Right cardiac atrium (tissue), 5 donors: ENCODE results near the gene TARS3. TPM values are rescaled to one million over a fixed set of nuclear protein-coding genes. Genes with fewer than 3 reads are reported as not detected.

Experiments used
- ATAC-seq, 2 donors: fragments of 200-7000 bp; cut with Tn5 transposase; one replicate each; pipeline versions ENCODE4 v1.8.0 to v1.9.1; 2020; ENCODE audit warnings: moderate library complexity in 2 of 2, mild to moderate bottlenecking in 1 of 2
- DNase-seq, 3 donors: peaks; one replicate each; pipeline ENCODE4 v3.0.0-alpha.2; 2020
- H3K27ac ChIP-seq: one replicate; pipeline ENCODE4 v1.5.1; 2013; ENCODE audit warnings: mild to moderate bottlenecking, low read length, control low read depth, moderate library complexity
- H3K27me3 ChIP-seq: one replicate; pipeline ENCODE4 v1.6.1; 2013; ENCODE audit not compliant: control insufficient read depth, insufficient read depth
- H3K4me1 ChIP-seq: one replicate; pipeline ENCODE4 v1.6.1; 2013; ENCODE audit warnings: low read length; ENCODE audit not compliant: control insufficient read depth, insufficient read depth
- H3K4me3 ChIP-seq: one replicate; pipeline ENCODE4 v1.5.1; 2013; ENCODE audit warnings: low read length, control low read depth
- H3K9me3 ChIP-seq: one replicate; pipeline ENCODE4 v1.6.1; 2013; ENCODE audit warnings: low read length; ENCODE audit not compliant: control insufficient read depth
- WGBS: extraction: QIAGEN DNeasy Blood & Tissue Kit; methylation state at CpG from one replicate; pipeline ENCODE4 v1.1.7; 2013; 5-methylcytosine and 5-hydroxymethylcytosine counted together
- intact Hi-C, 4 donors: fragments of 100-400 bp; cut with DNase I; formaldehyde crosslinking; loops; one replicate each; pipeline versions ENCODE4 v1.11.0 to v1.14.0; 2022 to 2023
- polyA plus RNA-seq: library from polyadenylated mRNA; stranded (reverse); fragments of 200-250 nt; gene quantifications from one replicate; pipeline ENCODE4 v1.2.3, GENCODE V29; 2013
- total RNA-seq, 4 donors: library from RNA; stranded (reverse); fragmentation: NEBNext Ultra II Directional; extraction: Animal tissue kit (Norgen Biotek cat#: 25700); gene quantifications; one replicate each; pipeline ENCODE4 v1.2.1, GENCODE V29; 2021
- donor health status: healthy with polysubstance abuse.
- donor health status: DM: no; HTN: yes; CAD: no.
- donor health status: DM: no; HTN: no; CAD: no.
- donor health status: DM: no; HTN: yes; CAD: no; lungs with severe emphysema.
- donor health status: DM: yes; HTN: yes; CAD: no.

The TARS3 gene
- total and polyA plus RNA-seq, 5 donors: 10.0 to 26.8 (median 23.7) TPM

GRCh38 chr15:101732772-101733171, 8.5 kb upstream of the TARS3 start:
- no peak overlapping the region for H3K4me3 ChIP-seq
- 92% methylated on average over 3 of the region's 3 CpGs for WGBS
- H3K27me3 ChIP-seq: no peaks in the 10 kb centered on the region
- intact Hi-C loops: no loop called here
- no peaks in the 10 kb centered on the region for H3K4me1 ChIP-seq
- H3K9me3 ChIP-seq: no peaks in the 10 kb centered on the region
- DNase-seq (no peak), ATAC-seq (no peak)
- H3K27ac ChIP-seq: no peak overlapping the region

DNA sequence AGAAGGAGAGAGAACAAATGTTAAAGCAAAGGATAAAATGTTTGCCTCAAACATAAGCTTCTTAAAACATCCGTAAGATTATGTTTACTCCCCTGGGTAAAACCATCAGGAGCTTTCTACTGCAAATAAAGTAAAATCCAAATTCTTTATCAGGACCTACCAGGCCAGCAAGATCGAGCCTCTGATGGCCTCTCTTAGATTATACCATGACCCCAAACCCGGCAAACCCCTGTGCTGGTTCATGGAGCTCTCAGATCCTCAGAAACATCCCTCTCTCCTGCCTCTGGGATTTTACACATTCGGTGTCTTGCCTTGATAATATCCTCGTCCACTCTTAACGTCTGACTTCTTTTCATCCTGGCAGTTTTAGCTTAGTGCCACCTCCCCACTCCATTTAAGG, 7.5 kb upstream of the TARS3 start:
- ATAC-seq (no peak), DNase-seq (no peak)
- no peak overlapping the region for H3K27ac ChIP-seq
- WGBS: 70% methylated on average over 6 of the region's 6 CpGs
- no peaks in the 10 kb centered on the region for H3K9me3 ChIP-seq
- H3K27me3 ChIP-seq: no peaks in the 10 kb centered on the region
- H3K4me1 ChIP-seq: no peaks in the 10 kb centered on the region
- no peak overlapping the region for H3K4me3 ChIP-seq
- intact Hi-C loops: no loop called here

DNA sequence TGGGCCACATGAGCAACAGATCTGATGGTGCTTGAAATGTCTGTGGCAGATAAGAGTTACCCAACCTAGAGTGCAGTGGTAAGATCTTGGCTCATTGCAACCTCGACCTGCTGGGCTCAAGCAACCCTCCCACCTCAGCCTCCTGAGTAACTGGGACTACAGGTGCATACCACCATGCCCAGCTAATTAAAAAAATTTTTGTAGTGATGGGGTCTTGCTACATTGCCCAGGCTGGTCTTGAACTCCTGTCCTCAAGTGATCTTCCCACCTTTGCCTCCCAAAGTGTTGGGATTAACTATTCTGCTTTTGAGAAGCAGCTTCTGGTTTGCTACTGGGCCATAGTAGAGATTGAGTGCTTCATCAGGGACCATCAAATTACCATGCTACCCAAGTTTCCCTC, 2.9 kb upstream of the TARS3 start:
- no peak for ATAC-seq
- WGBS: 88% methylated on average over 1 of the region's 1 CpG
- Histone ChIP-seq H3K4me1 (no peaks in the 10 kb centered on the region), H3K27ac (no peak overlapping the region), H3K9me3 (no peaks in the 10 kb centered on the region), H3K27me3 (no peaks in the 10 kb centered on the region), H3K4me3 (no peak overlapping the region)
- intact Hi-C loops: no loop called here
- DNase-seq: no peak

DNA sequence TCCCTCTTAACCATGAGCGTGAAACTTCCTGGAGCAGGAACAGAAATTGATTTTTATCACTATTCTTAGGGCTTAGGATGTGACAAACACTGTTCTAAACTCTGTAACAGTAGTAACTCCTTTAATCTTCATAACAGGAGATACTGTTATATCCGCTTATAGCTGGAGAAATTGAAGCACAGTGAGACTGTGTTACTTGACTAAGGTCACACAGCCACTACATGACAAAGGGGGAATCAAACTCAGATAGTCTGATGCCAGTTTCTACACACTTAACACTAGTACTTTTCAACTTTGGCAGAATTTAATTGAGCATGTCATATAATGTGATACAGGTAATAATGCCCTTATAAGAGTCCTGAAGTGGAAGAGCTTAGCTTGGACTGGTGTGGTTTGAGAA, 800 bp upstream of the TARS3 start:
- Histone ChIP-seq H3K4me3 (no peak overlapping the region), H3K4me1 (no peaks in the 10 kb centered on the region), H3K27ac (no peak overlapping the region), H3K27me3 (no peaks in the 10 kb centered on the region), H3K9me3 (no peaks in the 10 kb centered on the region)
- no peak for DNase-seq
- ATAC-seq: no peak
- intact Hi-C loops: no loop called here
- WGBS: 78% methylated on average over 2 of the region's 2 CpGs

- 26% methylated on average over 8 of the region's 8 CpGs for WGBS
- Histone ChIP-seq H3K9me3 (no peaks in the 10 kb centered on the region), H3K4me3 (peak overlapping the region; percentile 76), H3K27ac (no peak overlapping the region), H3K4me1 (no peaks in the 10 kb centered on the region), H3K27me3 (no peaks in the 10 kb centered on the region)
- intact Hi-C loops: no loop called here
- DNase-seq (no peak), ATAC-seq (no peak)
These were observed 367 bp upstream of the TARS3 start for GRCh38 chr15:101724675-101725005.

DNA sequence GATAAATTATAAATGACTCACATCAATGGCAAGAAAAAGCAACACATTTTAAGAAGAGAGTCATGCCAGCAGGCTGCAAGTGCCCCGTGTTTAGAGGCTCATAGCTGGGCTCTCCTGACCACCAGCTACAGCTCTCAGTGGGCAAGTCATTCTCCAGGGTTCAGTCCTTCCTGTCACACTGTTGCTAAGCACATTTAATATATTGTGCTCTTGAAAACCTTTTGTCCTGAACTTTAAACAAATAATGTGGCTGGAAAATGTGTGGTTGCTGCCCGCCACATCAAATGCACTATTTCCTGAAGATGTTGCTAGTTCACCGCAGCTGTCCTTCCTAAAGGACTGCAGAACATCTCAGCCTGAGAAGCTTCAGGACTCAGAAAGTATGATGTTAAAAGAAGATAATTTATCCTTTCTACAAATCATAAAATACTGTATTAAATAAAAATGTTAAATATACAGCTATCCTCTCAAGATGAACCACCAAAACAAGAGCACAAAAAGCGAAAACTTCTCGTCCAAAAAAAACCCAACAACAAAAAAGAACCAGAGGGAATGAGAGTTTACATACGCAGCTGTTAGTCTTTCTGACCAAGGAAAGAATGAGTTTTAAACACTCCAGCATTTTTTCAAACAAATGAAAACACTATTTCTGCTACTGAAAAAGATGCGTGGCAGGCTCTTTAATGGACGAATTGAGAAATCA, 951 bp downstream of the TARS3 start:
- Histone ChIP-seq H3K27ac (no peak overlapping the region), H3K4me3 (peak overlapping the region; percentile 76), H3K27me3 (no peaks in the 10 kb centered on the region), H3K4me1 (no peaks in the 10 kb centered on the region), H3K9me3 (no peaks in the 10 kb centered on the region)
- ATAC-seq: no peak
- WGBS: 11% methylated on average over 8 of the region's 8 CpGs
- intact Hi-C loops: no loop called here
- DNase-seq: no peak

GRCh38 chr15:101718896-101719295, 5.4 kb downstream of the TARS3 start:
- DNase-seq (no peak), ATAC-seq (no peak)
- Histone ChIP-seq H3K4me3 (no peak overlapping the region), H3K4me1 (no peaks in the 10 kb centered on the region), H3K9me3 (no peaks in the 10 kb centered on the region), H3K27me3 (no peaks in the 10 kb centered on the region), H3K27ac (no peak overlapping the region)
- 84% methylated on average over 3 of the region's 3 CpGs for WGBS
- intact Hi-C loops: no loop called here

DNA sequence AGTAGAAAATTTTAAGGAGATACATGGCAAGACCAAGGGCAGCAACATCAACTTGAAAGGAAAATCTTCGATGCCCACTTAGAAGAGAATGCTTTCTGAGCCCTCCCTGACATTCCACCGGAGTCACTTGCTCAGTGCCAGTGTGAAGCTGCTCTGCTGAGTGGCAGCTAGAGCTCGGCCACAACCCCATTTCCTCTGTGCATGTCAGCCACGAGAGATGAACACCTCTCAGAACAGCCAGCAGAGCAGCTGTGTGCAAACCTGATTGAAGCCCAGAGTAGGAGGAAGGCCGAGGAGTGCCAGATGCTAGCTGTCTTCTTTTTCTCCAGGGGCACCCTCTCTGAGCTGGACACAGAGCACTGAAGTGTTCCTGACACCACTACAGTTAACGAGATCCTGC, 12.2 kb downstream of the TARS3 start:
- Histone ChIP-seq H3K4me3 (no peak overlapping the region), H3K27ac (no peak overlapping the region), H3K9me3 (no peaks in the 10 kb centered on the region), H3K27me3 (no peaks in the 10 kb centered on the region), H3K4me1 (peaks cover 3% of the 10 kb centered on the region)
- DNase-seq (no peak), ATAC-seq (no peak)
- WGBS: 72% methylated on average over 6 of the region's 6 CpGs
- intact Hi-C loops: no loop called here

- DNase-seq: no peak
- Histone ChIP-seq H3K9me3 (no peaks in the 10 kb centered on the region), H3K4me3 (no peak overlapping the region), H3K27me3 (no peaks in the 10 kb centered on the region), H3K4me1 (peaks cover 3% of the 10 kb centered on the region), H3K27ac (no peak overlapping the region)
- ATAC-seq: peak; percentile 55 to 61
- WGBS: 60% methylated on average over 6 of the region's 6 CpGs
- intact Hi-C loops: no loop called here
These were observed 13.5 kb downstream of the TARS3 start for GRCh38 chr15:101710806-101711205.

DNA sequence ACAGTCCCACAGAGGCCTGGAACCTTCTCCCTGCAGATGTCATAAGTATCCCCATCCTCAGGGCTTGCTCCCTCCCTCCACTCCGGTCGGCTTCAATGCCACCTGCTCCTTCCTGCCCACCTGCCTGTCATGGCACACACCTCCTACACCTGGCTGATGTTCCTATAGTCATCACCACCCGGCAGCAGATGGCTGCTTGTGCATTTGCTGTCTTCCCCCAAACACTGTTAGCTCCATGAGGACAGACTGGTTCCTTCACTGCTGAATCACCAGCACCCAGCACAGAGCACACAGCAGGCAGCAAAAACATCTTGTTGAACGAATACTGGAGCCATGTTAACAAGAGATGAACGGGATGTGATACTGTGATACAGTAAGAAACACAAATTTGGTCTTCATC, 14.8 kb downstream of the TARS3 start:
- Histone ChIP-seq H3K4me3 (no peak overlapping the region), H3K27me3 (no peaks in the 10 kb centered on the region), H3K9me3 (no peaks in the 10 kb centered on the region), H3K4me1 (peaks cover 3% of the 10 kb centered on the region), H3K27ac (no peak overlapping the region)
- ATAC-seq (no peak), DNase-seq (no peak)
- intact Hi-C loops: no loop called here
- WGBS: 95% methylated on average over 5 of the region's 5 CpGs

DNA sequence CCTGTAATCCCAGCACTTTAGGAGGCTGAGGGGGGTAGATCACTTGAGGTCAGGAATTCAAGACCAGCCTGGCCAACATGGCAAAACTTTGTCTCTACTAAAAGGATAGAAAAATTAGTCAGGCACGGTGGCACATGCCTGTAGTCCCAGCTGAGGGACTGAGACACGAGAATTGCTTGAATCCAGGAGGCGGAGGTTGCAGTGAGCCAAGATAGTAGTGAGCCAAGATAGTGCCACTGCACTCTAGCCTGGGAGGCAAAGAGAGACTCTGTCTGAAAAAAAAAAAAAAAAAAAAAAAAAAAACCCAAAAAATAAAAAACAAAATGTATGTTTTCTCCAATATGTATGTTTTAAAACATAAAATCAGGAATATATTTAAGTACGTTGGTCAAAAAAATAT, 16.3 kb downstream of the TARS3 start:
- H3K9me3 ChIP-seq: no peaks in the 10 kb centered on the region
- no peak overlapping the region for H3K27ac ChIP-seq
- DNase-seq (no peak), ATAC-seq (no peak)
- intact Hi-C loops: no loop called here
- H3K4me3 ChIP-seq: no peak overlapping the region
- H3K4me1 ChIP-seq: peaks cover 3% of the 10 kb centered on the region
- 73% methylated on average over 4 of the region's 4 CpGs for WGBS
- no peaks in the 10 kb centered on the region for H3K27me3 ChIP-seq

GRCh38 chr15:101702077-101702476, 22.2 kb downstream of the TARS3 start:
- 56% methylated on average over 4 of the region's 4 CpGs for whole genome bisulfite sequencing
- Histone ChIP-seq H3K4me3 (no peak overlapping the region), H3K27me3 (no peaks in the 10 kb centered on the region), H3K27ac (no peak overlapping the region), H3K9me3 (no peaks in the 10 kb centered on the region), H3K4me1 (no peaks in the 10 kb centered on the region)
- ATAC-seq (no peak), DNase-seq (no peak)
- intact Hi-C loops: no loop called here
